H1 (cell line): Measurements from ENCODE around the gene RFPL1. TPM values are rescaled to one million over a fixed set of nuclear protein-coding genes. Genes with fewer than 3 reads are reported as not detected.

ENCODE experiments used
- CTCF ChIA-PET: fragments of 300-600 bp; sonication (Branson Sonifier 250); formaldehyde crosslinking; loops from one replicate; lab custom pipeline; 2021; ENCODE audit not compliant: partially characterized antibody; lab: Charles Lee
- POLR2A ChIA-PET: fragments of 300-600 bp; sonication (Branson Sonifier 250); formaldehyde crosslinking; loops from one replicate; lab custom pipeline; 2021; ENCODE audit warnings: inconsistent platforms; ENCODE audit not compliant: partially characterized antibody; lab: Charles Lee
- DNase-seq, 2 experiments: peaks; one replicate each; pipeline versions ENCODE4 v3.0.0 to v3.0.0-alpha.2; 2010 to 2022; ENCODE audit warnings: low spot score in 2 of 2, low read depth in 1 of 2, mixed read lengths in 1 of 2
- FAIRE-seq: peaks from 2 replicates; lab custom pipeline; 2011; peaks lifted over from hg19 to GRCh38; lab: Jason Lieb, UNC
- H2AFZ ChIP-seq: 2 replicates; pipeline ENCODE4 v1.8.1; 2012; ENCODE audit warnings: low read length, inconsistent platforms
- H2AK5ac ChIP-seq: 2 replicates; pipeline ENCODE4 v1.6.1; 2013; ENCODE audit warnings: low read depth, low read length
- H2BK120ac ChIP-seq: replicated peaks from 2 replicates; pipeline ENCODE3; 2013; ENCODE audit warnings: low read depth, low read length, inconsistent platforms
- H2BK12ac ChIP-seq: 2 replicates; pipeline ENCODE4 v1.6.1; 2013; ENCODE audit warnings: low read depth, low read length
- H2BK15ac ChIP-seq: 2 replicates; pipeline ENCODE4 v1.6.1; 2013; ENCODE audit warnings: low read length
- H2BK20ac ChIP-seq: 2 replicates; pipeline ENCODE4 v1.6.1; 2013; ENCODE audit warnings: low read length
- H2BK5ac ChIP-seq: 2 replicates; pipeline ENCODE4 v1.6.1; 2013; ENCODE audit warnings: low read depth, low read length
- H3K14ac ChIP-seq: 2 replicates; pipeline ENCODE4 v1.6.1; 2013; ENCODE audit warnings: inconsistent platforms; ENCODE audit not compliant: insufficient read length
- H3K18ac ChIP-seq: 2 replicates; pipeline ENCODE4 v1.6.1; 2013; ENCODE audit warnings: low read length; ENCODE audit errors: extremely low read depth
- H3K23ac ChIP-seq: 2 replicates; pipeline ENCODE4 v1.6.1; 2013; ENCODE audit warnings: inconsistent platforms; ENCODE audit not compliant: insufficient read length
- H3K23me2 ChIP-seq: 2 replicates; pipeline ENCODE4 v1.6.1; 2013; ENCODE audit warnings: low read depth, low read length
- H3K27ac ChIP-seq: 2 replicates; pipeline ENCODE4 v1.6.1; 2011; ENCODE audit warnings: low read depth, low read length, inconsistent platforms
- H3K27me3 ChIP-seq, 4 experiments: replicated peaks in 1 of 4; 1 replicate in 1 of 4; 2 replicates in 3 of 4; pipeline versions ENCODE4 v1.6.1 to v1.8.1; 2011 to 2013; ENCODE audit warnings: low read length in 3 of 4, mild to moderate bottlenecking in 3 of 4, inconsistent platforms in 2 of 4, mixed read lengths in 2 of 4, moderate library complexity in 1 of 4; ENCODE audit not compliant: control insufficient read depth in 3 of 4, insufficient read depth in 3 of 4; ENCODE audit errors: extremely low read depth in 1 of 4
- H3K36me3 ChIP-seq, 4 experiments: 2 replicates each; pipeline versions ENCODE4 v1.6.1 to v1.8.1; 2011 to 2013; ENCODE audit warnings: mild to moderate bottlenecking in 4 of 4, low read length in 3 of 4, moderate library complexity in 2 of 4, control low read depth in 1 of 4, inconsistent platforms in 1 of 4; ENCODE audit not compliant: insufficient read depth in 4 of 4, control insufficient read depth in 2 of 4
- H3K4ac ChIP-seq: replicated peaks from 2 replicates; pipeline ENCODE3; 2013; ENCODE audit warnings: low read length, low read depth, mixed read lengths, inconsistent platforms; ENCODE audit not compliant: insufficient read length
- H3K4me1 ChIP-seq, 4 experiments: replicated peaks in 1 of 4; 1 replicate in 1 of 4; 2 replicates in 3 of 4; pipeline versions ENCODE4 v1.6.1 to v1.8.1; 2011 to 2013; ENCODE audit warnings: low read length in 3 of 4, inconsistent platforms in 2 of 4, mixed read lengths in 1 of 4; ENCODE audit not compliant: insufficient read depth in 4 of 4, control insufficient read depth in 3 of 4
- H3K4me2 ChIP-seq, 2 experiments: 2 replicates each; pipeline versions ENCODE4 v1.6.1 to v1.8.1; 2011 to 2013; ENCODE audit warnings: low read depth in 2 of 2, low read length in 2 of 2, control low read depth in 1 of 2, inconsistent platforms in 1 of 2, mild to moderate bottlenecking in 1 of 2; ENCODE audit not compliant: insufficient read depth in 1 of 2
- H3K4me3 ChIP-seq, 4 experiments: fragments of 200-600, 300-600 bp in 1 of 4; sonication (generic), shearing (Covaris generic), sonication (Bioruptor Twin) in 1 of 4; 2 replicates each; pipeline versions ENCODE4 v1.5.1 to v1.8.1; 2011 to 2016; ENCODE audit warnings: low read length in 4 of 4, low read depth in 3 of 4, control low read depth in 2 of 4, inconsistent platforms in 2 of 4, mild to moderate bottlenecking in 2 of 4, mixed read lengths in 1 of 4, moderate library complexity in 1 of 4; ENCODE audit not compliant: insufficient read depth in 2 of 4; ENCODE audit errors: extremely low read depth in 1 of 4
- H3K56ac ChIP-seq: replicated peaks from 2 replicates; pipeline ENCODE3; 2013; ENCODE audit warnings: low read depth, mild to moderate bottlenecking, mixed read lengths, low read length, inconsistent platforms; ENCODE audit not compliant: insufficient read length
- H3K79me1 ChIP-seq: 2 replicates; pipeline ENCODE4 v1.6.1; 2013; ENCODE audit warnings: low read depth, low read length, control low read depth
- H3K79me2 ChIP-seq, 2 experiments: 2 replicates each; pipeline versions ENCODE4 v1.6.1 to v1.8.1; 2012 to 2013; ENCODE audit warnings: low read length in 2 of 2, mild to moderate bottlenecking in 2 of 2, inconsistent platforms in 1 of 2; ENCODE audit not compliant: insufficient read depth in 2 of 2, control insufficient read depth in 1 of 2
- H3K9ac ChIP-seq, 4 experiments: replicated peaks in 1 of 4; 1 replicate in 1 of 4; 2 replicates in 3 of 4; pipeline versions ENCODE4 v1.6.1 to v1.8.1; 2011 to 2013; ENCODE audit warnings: low read depth in 3 of 4, low read length in 3 of 4, control low read depth in 2 of 4, mild to moderate bottlenecking in 2 of 4, moderate library complexity in 2 of 4, inconsistent platforms in 1 of 4; ENCODE audit errors: extremely low read depth in 1 of 4
- H3K9me3 ChIP-seq, 2 experiments: 2 replicates each; pipeline versions ENCODE4 v1.6.1 to v1.8.1; 2012 to 2013; ENCODE audit warnings: mild to moderate bottlenecking in 2 of 2, moderate library complexity in 2 of 2, control low read depth in 1 of 2, inconsistent platforms in 1 of 2, low read depth in 1 of 2, low read length in 1 of 2, mixed read lengths in 1 of 2; ENCODE audit not compliant: insufficient read depth in 2 of 2
- H4K20me1 ChIP-seq, 2 experiments: replicated peaks in 1 of 2; 2 replicates each; pipeline versions ENCODE3 to v1.8.1; 2011 to 2013; ENCODE audit warnings: inconsistent platforms in 2 of 2, low read length in 2 of 2, mild to moderate bottlenecking in 1 of 2; ENCODE audit not compliant: insufficient read depth in 2 of 2, control insufficient read depth in 1 of 2
- H4K5ac ChIP-seq: 2 replicates; pipeline ENCODE4 v1.6.1; 2013; ENCODE audit warnings: low read length, low read depth, mixed read lengths, inconsistent platforms; ENCODE audit not compliant: insufficient read length
- H4K8ac ChIP-seq: 2 replicates; pipeline ENCODE4 v1.8.0; 2013; ENCODE audit warnings: mild to moderate bottlenecking, moderate library complexity, low read length, inconsistent platforms; ENCODE audit not compliant: insufficient read depth; ENCODE audit errors: extremely low read depth
- H4K91ac ChIP-seq: replicated peaks from 2 replicates; pipeline ENCODE3; 2013; ENCODE audit warnings: low read length, mixed read lengths, inconsistent platforms; ENCODE audit not compliant: insufficient read length
- BACH1 ChIP-seq: IDR thresholded peaks from 2 replicates; pipeline ENCODE4 v1.6.1; 2012; ENCODE audit warnings: low read length, improper control_type of control experiment
- CTBP2 ChIP-seq: IDR thresholded peaks from 2 replicates; pipeline ENCODE4 v1.7.0; 2011; ENCODE audit warnings: borderline replicate concordance, mild to moderate bottlenecking, moderate library complexity, mixed read lengths, low read length; ENCODE audit not compliant: insufficient read depth, insufficient read length
- MAFK ChIP-seq: IDR thresholded peaks from 2 replicates; pipeline ENCODE4 v1.6.1; 2012; ENCODE audit warnings: low read depth, mild to moderate bottlenecking, improper control_type of control experiment, low read length
- SRF ChIP-seq: IDR thresholded peaks from 2 replicates; pipeline ENCODE4 v1.6.1; 2011; ENCODE audit warnings: mild to moderate bottlenecking, low read depth, low read length, moderate library complexity
- WGBS, 2 experiments: shearing (Covaris generic) in 1 of 2; methylation state at CpG; one replicate each; pipeline versions ENCODE4 v1.1.6 to v1.1.7; 2013 to 2015; ENCODE audit warnings: low lambda C conversion rate in 2 of 2, mixed read lengths in 2 of 2, inconsistent platforms in 1 of 2, low coverage in 1 of 2, missing lambda C conversion rate in 1 of 2; ENCODE audit not compliant: insufficient replicate concordance in 2 of 2, insufficient coverage in 1 of 2, insufficient read length in 1 of 2; ENCODE audit errors: extremely low coverage in 1 of 2, missing lambda C conversion rate in 1 of 2; 5-methylcytosine and 5-hydroxymethylcytosine counted together
- polyA plus RNA-seq, 7 experiments: library from polyadenylated mRNA; depleted of rRNA in 3 of 7; stranded (reverse) in 5 of 7; unstranded in 2 of 7; fragments of >200 nt in 5 of 7; fragments of 200-250 nt in 2 of 7; gene quantifications; 1 replicate in 5 of 7; 2 replicates in 1 of 7; 4 replicates in 1 of 7; pipeline versions ENCODE4 v1.2.1 to v1.2.3, GENCODE V29; 2011 to 2013; ENCODE audit warnings: missing spikeins in 2 of 7, mixed read lengths in 2 of 7
- total RNA-seq: library from RNA; stranded (reverse); fragmentation: NEBNext Ultra II Directional; extraction: Animal tissue kit (Norgen Biotek cat#: 25700); gene quantifications from 2 replicates; pipeline ENCODE4 v1.2.1, GENCODE V29; 2021

The RFPL1 gene
- total and polyA plus RNA-seq, 2 of the 8 experiments (the other 6 are each of a cell fraction or from before 2014, with no cell fraction given), result not detected

GRCh38 chr22:29469755-29470154 is 31.4 kb downstream of the RFPL1 start:
- Histone ChIP-seq H2BK120ac (no peak overlapping the region), H4K20me1 (no peaks in the 10 kb centered on the region), H3K4ac (no peak overlapping the region), H3K18ac (no peak overlapping the region), H4K91ac (no peak overlapping the region), H2BK20ac (no peak overlapping the region), H3K4me1 (peaks cover 0 to 6% (median 3%) of the 10 kb centered on the region in 4 experiments; a peak in 3 of 7 replicates), H3K23ac (no peak overlapping the region), H3K4me2 (peak overlapping the region; percentile 87 to 92), H3K9ac (peak overlapping the region in 2 of 4 experiments; percentile 21 to 33; a peak in 1 of 7 replicates), H3K23me2 (peaks cover 7% of the 10 kb centered on the region; the same call in 1 of the 2 replicates), H4K8ac (no peak overlapping the region), H3K79me1 (no peaks in the 10 kb centered on the region), H3K27ac (no peak overlapping the region), H4K5ac (no peak overlapping the region), H2BK12ac (peak overlapping the region; percentile 14; the same call in 1 of the 2 replicates), H2BK15ac (peak overlapping the region; percentile 88), H3K56ac (no peak overlapping the region), H3K36me3 (no peaks in the 10 kb centered on the region), H3K9me3 (no peaks in the 10 kb centered on the region), H3K14ac (no peak overlapping the region), H3K4me3 (peak overlapping the region; percentile 38 to 69 (median 50)), H3K79me2 (no peaks in the 10 kb centered on the region), H2AK5ac (no peak overlapping the region), H2AFZ (peak overlapping the region; percentile 92), H3K27me3 (peaks cover 0 to 4% (median 2%) of the 10 kb centered on the region in 4 experiments; a peak in 3 of 7 replicates), H2BK5ac (no peak overlapping the region)
- DNase-seq (no peak), FAIRE-seq (no peak)
- 21% methylated on average over 9 of the region's 9 CpGs; no CpG with 5 or more reads in 1 of the 2 experiments for WGBS, 2 experiments
- ChIA-PET CTCF (interaction anchor here (1.0 to 5.4 kb wide), 8 partner anchors 10 to 85 kb away, joined by 3 to 42 read pairs (median 6); partner anchors contain the start of gene NEFH), POLR2A (interaction anchor here (1.3 to 6.0 kb wide), 3 partner anchors 12 to 203 kb away, joined by 3 to 36 read pairs (median 4); partner anchors contain the start of gene NEFH)
- TF ChIP-seq BACH1, result peak; percentile 85
- no peak for TF ChIP-seq SRF
- TF ChIP-seq CTBP2, result no peak
- peak; percentile 57; the same call in 1 of the 2 replicates for TF ChIP-seq MAFK
